ENCODE data around the gene CRISPLD2. TPM values are rescaled to one million over a fixed set of nuclear protein-coding genes. Genes with fewer than 3 reads are reported as not detected.

The CRISPLD2 gene
- total and polyA plus RNA-seq, 5 experiments from 2014 or later, result 0.05 to 0.24 (median 0.07) TPM; not detected in 2

DNA sequence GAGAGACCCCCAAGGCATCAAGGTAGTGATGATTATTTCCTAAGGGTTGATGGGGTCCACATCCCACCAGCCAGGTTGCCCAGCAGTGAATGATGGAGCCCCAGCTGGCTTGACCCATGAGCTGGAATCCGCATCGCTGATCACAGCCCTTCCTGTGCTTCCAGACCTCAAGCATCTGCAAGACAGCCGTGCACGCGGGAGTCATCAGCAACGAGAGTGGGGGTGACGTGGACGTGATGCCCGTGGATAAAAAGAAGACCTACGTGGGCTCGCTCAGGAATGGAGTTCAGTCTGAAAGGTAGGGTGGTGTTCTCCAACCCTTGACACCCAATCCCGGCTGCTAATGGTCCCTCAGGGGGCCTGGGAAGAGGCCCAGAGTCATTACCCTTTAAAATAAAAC lies 69.3 kb downstream of the CRISPLD2 start:
- H3K4me1 Mint-ChIP-seq, result peaks cover 0 to 15% (median 9%) of the 10 kb centered on the region in 4 donors
- no peak overlapping the region for H3K27ac Mint-ChIP-seq
- no peaks in the 10 kb centered on the region for H3K36me3 Mint-ChIP-seq
- POLR2A ChIA-PET, result interaction anchor here (0.5 to 0.7 kb wide), 2 partner anchors 11 to 21 kb away, joined by 3 to 4 read pairs; no protein-coding TSS in a partner anchor
- H3K27me3 Mint-ChIP-seq, result peaks cover 2 to 35% (median 10%) of the 10 kb centered on the region in 5 donors
- ATAC-seq, result no peak
- H3K4me3 Mint-ChIP-seq, result no peak overlapping the region
- peaks cover 0 to 3% (median 0%) of the 10 kb centered on the region in 9 donors for H3K9me3 Mint-ChIP-seq
- DNase-seq, result no peak

DNA sequence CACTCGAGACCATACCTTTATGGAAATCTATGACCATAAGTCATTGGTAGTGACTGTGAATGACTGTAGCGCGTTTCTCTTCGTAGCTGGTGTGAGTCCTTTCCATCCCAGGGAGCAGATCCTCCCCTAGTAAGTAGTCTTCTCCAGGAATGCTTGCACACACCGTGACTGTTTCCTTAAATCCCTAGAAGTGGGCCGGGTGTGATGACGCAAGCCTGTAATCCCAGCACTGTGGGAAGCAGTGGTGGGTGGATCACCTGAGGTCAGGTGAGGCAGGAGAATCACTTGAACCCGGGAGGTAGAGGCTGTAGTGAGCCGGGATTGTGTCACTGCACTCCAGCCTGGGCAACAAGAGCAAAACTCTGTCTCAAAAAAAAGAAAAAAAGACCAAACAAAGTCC lies 70.6 kb downstream of the CRISPLD2 start:
- Mint-ChIP-seq H3K4me3 (no peak overlapping the region), H3K27ac (no peak overlapping the region), H3K27me3 (peaks cover 3 to 28% (median 9%) of the 10 kb centered on the region in 5 donors), H3K4me1 (peaks cover 0 to 3% (median under 1%) of the 10 kb centered on the region in 4 donors), H3K9me3 (peaks cover 0 to 7% (median 0%) of the 10 kb centered on the region in 9 donors), H3K36me3 (no peaks in the 10 kb centered on the region)
- ATAC-seq (no peak), DNase-seq (no peak)
- POLR2A ChIA-PET, result interaction anchor here (0.6 kb wide), 1 partner anchor 121 kb away, joined by 3 read pairs; no protein-coding TSS in a partner anchor

DNA sequence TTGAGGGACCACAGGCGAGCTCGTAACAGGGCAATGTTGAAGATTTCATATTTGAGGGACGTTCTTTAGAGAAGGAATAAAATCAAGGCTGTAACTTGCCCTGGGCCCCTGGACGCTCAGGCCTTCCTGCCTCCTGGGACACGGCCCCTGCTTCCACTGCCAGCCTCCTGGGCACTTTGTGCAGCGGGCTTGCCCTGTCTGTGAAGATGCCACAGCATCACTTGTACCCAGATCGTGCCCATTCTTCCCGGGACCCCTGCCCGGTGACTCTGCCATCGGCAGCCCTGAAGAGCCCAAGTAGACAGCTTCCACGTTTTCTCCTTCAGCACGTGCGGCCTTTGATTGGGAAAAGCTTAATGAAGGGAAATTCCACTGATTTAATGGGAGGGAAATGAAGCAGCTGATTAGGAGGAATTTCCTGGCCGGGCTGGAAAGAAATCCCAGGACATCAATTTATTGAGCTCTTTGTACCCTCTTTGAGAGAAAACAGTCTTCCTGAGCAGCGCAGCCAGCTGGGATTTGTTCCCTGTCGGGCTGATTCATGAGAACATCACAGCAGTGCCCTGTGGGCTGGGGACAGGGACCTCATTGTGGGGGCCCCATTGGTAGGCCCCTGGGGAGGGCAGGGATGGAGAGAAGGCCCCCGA lies 71.5 kb downstream of the CRISPLD2 start:
- Mint-ChIP-seq H3K4me1 (no peaks in the 10 kb centered on the region), H3K4me3 (no peak overlapping the region), H3K36me3 (no peaks in the 10 kb centered on the region), H3K9me3 (peaks cover 0 to 7% (median 0%) of the 10 kb centered on the region in 9 donors), H3K27ac (no peak overlapping the region), H3K27me3 (peaks cover 3 to 28% (median 9%) of the 10 kb centered on the region in 5 donors)
- POLR2A ChIA-PET, result no interaction called here
- no peak for DNase-seq
- ATAC-seq, result no peak

DNA sequence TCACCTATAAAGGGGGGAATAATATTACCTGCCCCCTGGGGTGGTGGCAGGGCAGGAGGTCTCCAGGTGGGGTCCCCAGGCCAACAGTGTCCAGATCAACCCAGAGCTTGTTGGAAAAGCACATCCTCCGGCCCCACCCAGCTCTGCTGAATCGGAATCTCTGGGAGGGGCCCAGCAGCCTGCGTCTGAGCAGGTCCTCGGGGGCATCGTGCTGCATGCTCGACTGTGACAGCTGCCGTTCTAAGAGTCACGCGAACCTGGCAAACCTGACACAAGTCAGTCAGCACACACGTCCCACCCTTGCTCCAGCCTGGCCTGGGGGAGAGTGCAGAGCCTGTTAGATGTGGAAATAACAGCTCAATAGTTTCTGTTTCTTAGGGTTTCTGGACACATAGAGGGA lies 72.3 kb downstream of the CRISPLD2 start:
- Mint-ChIP-seq H3K4me3 (no peak overlapping the region), H3K27ac (no peak overlapping the region), H3K4me1 (no peaks in the 10 kb centered on the region), H3K27me3 (peaks cover 3 to 28% (median 8%) of the 10 kb centered on the region in 5 donors), H3K36me3 (no peaks in the 10 kb centered on the region), H3K9me3 (peaks cover 0 to 7% (median 0%) of the 10 kb centered on the region in 9 donors)
- ATAC-seq (no peak), DNase-seq (no peak)
- POLR2A ChIA-PET, result no interaction called here

DNA sequence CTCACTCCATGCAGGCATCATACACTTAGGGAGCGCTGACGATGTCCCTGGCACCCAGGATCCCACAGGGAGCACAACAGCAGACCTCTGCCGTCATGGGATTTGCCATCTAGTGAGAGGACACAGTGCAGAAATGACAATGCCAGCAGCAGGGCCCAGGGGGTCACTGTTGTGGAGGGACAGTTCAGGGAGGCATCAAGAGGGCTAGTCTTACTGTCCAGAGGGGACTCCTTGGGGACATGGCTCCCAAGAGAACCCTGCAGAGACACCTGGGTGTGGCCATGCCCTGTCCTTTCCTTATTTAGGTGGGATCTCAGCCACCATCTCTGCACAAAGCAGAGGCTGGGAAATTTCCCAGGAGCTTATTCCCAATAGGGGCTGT lies 73.7 kb downstream of the CRISPLD2 start:
- no peak for DNase-seq
- Mint-ChIP-seq H3K4me3 (no peak overlapping the region), H3K27ac (peak overlapping the region in 1 of 10 donors; percentile 82), H3K9me3 (peaks cover 0 to 7% (median 0%) of the 10 kb centered on the region in 9 donors), H3K4me1 (peaks cover 0 to 4% (median 0%) of the 10 kb centered on the region in 4 donors), H3K36me3 (no peaks in the 10 kb centered on the region), H3K27me3 (peaks cover 4 to 23% (median 8%) of the 10 kb centered on the region in 5 donors)
- POLR2A ChIA-PET, result no interaction called here
- no peak for ATAC-seq

DNA sequence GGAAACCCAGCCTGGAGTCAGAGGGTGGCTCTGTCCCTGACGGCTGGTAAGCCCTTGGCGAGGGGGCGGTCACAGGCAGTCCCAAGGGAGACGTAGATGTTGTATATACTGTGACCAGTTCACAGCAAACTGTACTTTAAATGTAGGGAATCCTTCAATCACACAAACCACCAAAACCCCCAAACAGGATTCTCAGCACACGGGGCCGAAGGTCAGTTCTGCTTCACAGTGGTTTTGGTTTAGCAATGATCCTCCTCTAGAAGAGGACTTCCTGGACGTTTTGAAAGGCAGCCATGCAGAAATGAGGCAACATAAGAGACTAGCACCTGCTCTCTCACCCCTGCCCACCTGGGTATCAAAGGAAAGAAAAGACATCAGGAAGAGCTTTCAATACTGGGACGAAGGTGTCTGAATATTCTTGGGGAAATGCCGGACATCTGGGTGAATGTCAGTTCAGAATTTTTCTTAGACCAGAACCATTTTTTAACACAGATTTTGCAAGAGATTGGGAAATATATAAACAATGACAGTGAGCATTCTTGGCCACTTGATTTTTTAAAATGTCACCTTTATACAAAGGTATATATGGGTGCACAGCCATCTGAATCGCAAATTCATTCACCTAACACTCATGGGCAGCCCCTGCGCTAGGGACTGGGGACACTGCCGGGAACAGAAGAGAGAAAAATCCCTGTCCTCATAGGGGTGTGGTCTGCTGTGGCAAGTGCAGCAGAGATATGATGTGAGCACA lies 74.2 kb downstream of the CRISPLD2 start:
- ATAC-seq, result no peak
- H3K36me3 Mint-ChIP-seq, result no peaks in the 10 kb centered on the region
- H3K4me3 Mint-ChIP-seq, result no peak overlapping the region
- H3K9me3 Mint-ChIP-seq, result peaks cover 0 to 7% (median 0%) of the 10 kb centered on the region in 9 donors
- H3K27me3 Mint-ChIP-seq, result peaks cover 0 to 20% (median 5%) of the 10 kb centered on the region in 5 donors
- POLR2A ChIA-PET, result no interaction called here
- no peak overlapping the region for H3K27ac Mint-ChIP-seq
- H3K4me1 Mint-ChIP-seq, result peaks cover 0 to 4% (median 0%) of the 10 kb centered on the region in 4 donors
- DNase-seq, result no peak

DNA sequence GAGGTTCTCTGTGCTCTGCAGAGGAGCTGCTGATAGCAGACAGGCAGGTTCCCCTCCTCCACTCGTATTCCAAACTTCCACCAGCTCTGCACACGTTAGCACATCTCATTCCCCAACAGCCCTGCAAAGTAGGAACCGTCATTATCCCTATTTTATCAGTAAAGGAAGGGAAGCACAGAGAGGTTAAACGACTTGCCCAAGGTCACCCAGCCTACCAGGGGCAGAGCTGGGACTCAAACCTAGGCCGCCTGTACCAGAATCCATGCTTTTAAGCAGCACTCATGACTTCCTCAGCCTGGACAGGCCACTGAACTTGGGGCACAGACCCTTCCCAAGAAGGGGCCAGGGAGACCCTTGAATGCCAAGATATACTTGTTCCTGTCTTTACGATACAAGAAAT lies 75.2 kb downstream of the CRISPLD2 start:
- no peak overlapping the region for H3K27ac Mint-ChIP-seq
- no peak for ATAC-seq
- no peaks in the 10 kb centered on the region for H3K36me3 Mint-ChIP-seq
- H3K4me3 Mint-ChIP-seq, result no peak overlapping the region
- DNase-seq, result no peak
- H3K4me1 Mint-ChIP-seq, result peaks cover 0 to 4% (median 0%) of the 10 kb centered on the region in 4 donors
- POLR2A ChIA-PET, result no interaction called here
- H3K9me3 Mint-ChIP-seq, result peaks cover 0 to 7% (median 0%) of the 10 kb centered on the region in 9 donors
- H3K27me3 Mint-ChIP-seq, result peaks cover 0 to 20% (median 5%) of the 10 kb centered on the region in 5 donors

DNA sequence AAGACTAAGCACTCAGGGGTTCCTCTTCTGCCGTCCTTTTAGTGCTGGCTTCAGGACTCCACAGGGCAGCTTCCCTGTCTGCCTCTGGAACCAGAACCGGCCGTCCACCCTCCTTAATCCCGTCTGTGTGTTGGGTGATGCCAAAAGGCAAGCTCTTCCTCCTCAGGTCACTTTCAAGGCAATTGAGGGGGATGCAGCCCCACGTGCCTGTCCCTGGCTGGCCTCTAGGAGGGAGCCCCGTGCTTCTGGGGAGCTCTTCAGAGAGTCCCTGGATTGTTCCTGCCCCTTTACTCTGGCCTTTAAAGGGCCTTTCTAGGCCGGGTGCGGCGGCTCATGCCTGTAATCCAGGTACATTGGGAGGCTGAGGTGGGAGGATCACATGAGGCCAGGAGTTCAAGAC lies 77.1 kb downstream of the CRISPLD2 start:
- no peak overlapping the region for H3K4me3 Mint-ChIP-seq

DNA sequence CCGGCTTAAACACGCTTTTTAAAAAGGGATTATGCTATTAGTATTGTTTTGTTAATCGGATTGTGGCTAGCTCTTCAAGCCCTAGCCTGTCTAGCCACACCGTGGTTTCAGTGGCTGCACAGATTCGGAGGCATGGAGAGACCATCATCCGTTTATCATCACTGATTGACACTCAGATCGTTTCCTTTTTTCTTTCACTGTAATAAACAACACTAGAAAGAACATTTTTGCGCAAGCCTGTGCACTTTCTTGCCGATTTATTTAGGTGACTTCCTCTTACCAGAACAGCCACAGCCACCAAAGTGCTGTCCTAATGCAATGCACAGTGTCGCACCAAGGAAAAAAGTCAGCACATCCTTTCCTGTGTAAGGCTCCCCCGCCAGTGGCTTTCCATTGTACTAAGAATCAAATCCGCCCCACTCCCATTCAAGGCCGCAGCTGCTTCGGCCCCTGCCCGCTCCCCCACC lies 78.2 kb downstream of the CRISPLD2 start:
- H3K4me1 Mint-ChIP-seq, result peaks cover 0 to 4% (median 0%) of the 10 kb centered on the region in 4 donors
- H3K27me3 Mint-ChIP-seq, result peaks cover 0 to 10% (median 5%) of the 10 kb centered on the region in 5 donors
- H3K36me3 Mint-ChIP-seq, result no peaks in the 10 kb centered on the region
- ATAC-seq (no peak), DNase-seq (no peak)
- peaks cover 0 to 7% (median 0%) of the 10 kb centered on the region in 9 donors for H3K9me3 Mint-ChIP-seq
- no peak overlapping the region for H3K4me3 Mint-ChIP-seq
- H3K27ac Mint-ChIP-seq, result no peak overlapping the region
- POLR2A ChIA-PET, result no interaction called here

More for the DNA sequence above, 77.1 kb downstream of the CRISPLD2 start:
- peak overlapping the region in 1 of 10 donors; percentile 31 for H3K27ac Mint-ChIP-seq
- no peak for ATAC-seq
- H3K36me3 Mint-ChIP-seq, result no peaks in the 10 kb centered on the region
- peaks cover 0 to 7% (median 0%) of the 10 kb centered on the region in 9 donors for H3K9me3 Mint-ChIP-seq
- POLR2A ChIA-PET, result no interaction called here
- H3K27me3 Mint-ChIP-seq, result peaks cover 0 to 12% (median 5%) of the 10 kb centered on the region in 5 donors
- H3K4me1 Mint-ChIP-seq, result peaks cover 0 to 4% (median 0%) of the 10 kb centered on the region in 4 donors
- no peak for DNase-seq

DNA sequence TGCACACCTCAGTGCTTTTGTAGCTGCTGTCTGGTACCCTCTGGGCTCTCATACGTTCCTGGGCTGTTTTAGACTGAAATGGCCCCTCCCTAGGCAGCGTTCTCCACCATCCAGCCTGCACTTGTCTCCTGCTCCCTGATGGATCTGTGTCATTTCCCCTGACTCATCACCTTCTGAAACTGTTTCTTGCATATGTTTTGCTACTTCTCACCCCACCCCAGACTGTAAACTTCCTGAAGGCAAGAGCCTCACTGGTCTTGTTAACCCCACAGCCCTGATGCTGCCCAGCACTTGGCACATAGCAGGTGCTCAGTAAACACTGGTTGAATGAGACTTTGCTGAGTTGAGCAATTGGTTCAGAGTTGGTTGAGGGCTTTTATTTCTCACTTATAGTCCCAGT lies 78.7 kb downstream of the CRISPLD2 start:
- H3K4me1 Mint-ChIP-seq, result peaks cover 0 to 4% (median 0%) of the 10 kb centered on the region in 4 donors
- H3K27ac Mint-ChIP-seq, result no peak overlapping the region
- peaks cover 0 to 7% (median 0%) of the 10 kb centered on the region in 9 donors for H3K9me3 Mint-ChIP-seq
- POLR2A ChIA-PET, result no interaction called here
- DNase-seq, result no peak
- H3K4me3 Mint-ChIP-seq, result no peak overlapping the region
- no peaks in the 10 kb centered on the region for H3K36me3 Mint-ChIP-seq
- H3K27me3 Mint-ChIP-seq, result peaks cover 0 to 6% (median 4%) of the 10 kb centered on the region in 5 donors
- no peak for ATAC-seq

DNA sequence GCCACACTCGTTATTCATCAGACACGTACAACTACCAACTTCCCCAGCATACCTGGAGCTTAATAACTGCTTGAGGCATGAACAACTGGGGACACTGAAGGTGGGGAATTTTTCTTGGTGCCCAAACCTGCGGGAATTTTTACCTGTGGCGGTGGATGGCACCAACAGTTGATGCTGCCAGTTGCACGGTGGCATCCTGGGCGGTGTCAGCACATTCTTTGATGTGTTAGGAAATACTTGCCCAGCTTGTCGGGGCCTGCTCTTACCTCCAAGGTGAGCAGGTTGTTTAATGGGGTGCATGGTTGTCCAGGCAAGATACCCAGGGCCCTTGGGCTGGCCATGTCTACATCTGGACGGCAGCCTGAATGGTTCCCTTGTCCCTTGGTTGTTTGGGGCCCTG lies 79.6 kb downstream of the CRISPLD2 start:
- Mint-ChIP-seq H3K27me3 (peaks cover 0 to 4% (median 2%) of the 10 kb centered on the region in 5 donors), H3K27ac (no peak overlapping the region), H3K4me3 (no peak overlapping the region), H3K9me3 (peaks cover 0 to 3% (median 0%) of the 10 kb centered on the region in 9 donors), H3K4me1 (peaks cover 0 to 4% (median 0%) of the 10 kb centered on the region in 4 donors), H3K36me3 (no peaks in the 10 kb centered on the region)
- no peak for ATAC-seq
- POLR2A ChIA-PET, result no interaction called here
- DNase-seq, result no peak

DNA sequence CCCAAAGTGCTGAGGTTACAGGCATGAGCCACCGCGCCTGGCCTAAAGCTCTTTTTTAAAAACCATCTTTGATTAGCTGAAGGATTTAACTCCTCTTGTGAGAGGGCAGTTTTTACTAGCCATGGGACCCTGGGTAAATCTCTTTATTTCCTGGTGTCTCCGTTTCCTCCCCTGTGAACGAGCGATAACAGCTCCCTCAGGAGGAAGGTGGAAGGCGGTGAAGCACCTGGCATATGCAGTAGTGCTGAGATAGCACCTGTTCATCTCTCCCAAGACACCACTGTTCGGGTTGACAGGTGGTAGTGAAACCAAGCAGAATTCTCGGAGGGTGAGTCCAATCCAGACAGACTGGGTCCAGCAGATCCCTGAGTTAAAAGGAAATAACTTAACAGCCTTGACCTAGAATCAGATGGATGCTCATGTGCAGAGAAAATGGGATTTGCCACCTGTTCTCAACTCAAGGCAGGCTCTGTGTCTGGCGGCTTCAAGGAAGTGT lies 86.2 kb downstream of the CRISPLD2 start:
- Mint-ChIP-seq H3K27ac (no peak overlapping the region), H3K27me3 (peaks cover 0 to 1% (median 0%) of the 10 kb centered on the region in 5 donors), H3K9me3 (peaks cover 0 to 1% (median 0%) of the 10 kb centered on the region in 9 donors)

DNA sequence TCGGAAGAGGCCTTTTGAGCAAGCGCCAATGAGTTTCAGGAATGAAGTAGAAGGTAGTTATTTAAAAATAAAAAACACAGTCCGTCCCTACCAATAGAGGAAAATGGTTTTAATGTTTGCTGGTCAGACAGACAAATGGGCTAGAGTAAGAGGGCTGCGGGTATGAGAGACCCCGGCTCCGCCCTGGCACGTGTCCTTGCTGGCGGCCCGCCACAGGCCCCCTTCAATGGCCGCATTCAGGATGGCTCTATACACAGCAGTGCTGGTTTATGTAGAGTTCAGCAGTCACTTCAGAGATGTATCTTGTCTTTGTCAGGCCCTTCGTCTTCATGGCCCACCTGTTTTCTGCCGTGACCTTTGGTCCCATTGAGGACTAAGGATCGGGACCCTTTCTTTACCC lies 87.3 kb downstream of the CRISPLD2 start:
- peaks cover 0 to 3% (median 0%) of the 10 kb centered on the region in 4 donors for H3K4me1 Mint-ChIP-seq
- H3K27me3 Mint-ChIP-seq, result no peaks in the 10 kb centered on the region
- H3K36me3 Mint-ChIP-seq, result no peaks in the 10 kb centered on the region
- no peak overlapping the region for H3K4me3 Mint-ChIP-seq
- ATAC-seq (no peak), DNase-seq (no peak)
- H3K27ac Mint-ChIP-seq, result no peak overlapping the region
- POLR2A ChIA-PET, result no interaction called here
- H3K9me3 Mint-ChIP-seq, result no peaks in the 10 kb centered on the region

More for the DNA sequence above, 86.2 kb downstream of the CRISPLD2 start:
- Mint-ChIP-seq H3K36me3 (no peaks in the 10 kb centered on the region), H3K4me1 (peaks cover 0 to 3% (median 0%) of the 10 kb centered on the region in 4 donors), H3K4me3 (no peak overlapping the region)
- no peak for DNase-seq
- POLR2A ChIA-PET, result no interaction called here
- ATAC-seq, result no peak
